Measurements from ENCODE around the gene ING3. TPM values are rescaled to one million over a fixed set of nuclear protein-coding genes. Genes with fewer than 3 reads are reported as not detected.
A peak's percentile ranks its signal among the peaks of the same experiment; 100 is the strongest.

ING3 gene
- total and polyA plus RNA-seq, 2 donors (not counting 3 experiments of a cell fraction or from before 2014, with no cell fraction given): 8.7 to 19.6 TPM

DNA sequence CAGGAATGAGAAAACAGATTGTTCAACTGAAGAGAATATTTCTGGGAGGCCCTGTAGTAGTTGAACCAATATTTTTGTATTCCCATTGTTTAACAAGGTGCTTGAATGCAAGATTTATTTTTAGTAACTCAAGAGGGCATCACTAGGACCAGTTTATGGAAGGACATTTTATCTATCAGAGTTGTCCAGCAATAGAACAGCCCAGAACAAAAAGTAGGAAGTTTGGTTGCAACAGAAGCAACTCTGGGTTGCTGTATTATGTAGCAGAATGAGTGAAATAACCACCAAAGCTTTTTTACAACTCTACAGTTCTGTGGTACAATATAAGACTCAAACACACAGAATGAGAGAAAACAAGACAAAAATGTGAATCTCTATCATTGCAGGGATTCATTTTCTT is 72.6 kb downstream of the ING3 start:
- CTCF ChIA-PET: no interaction called here
- no peaks in the 10 kb centered on the region for H3K9me1 ChIP-seq (replicated peaks; ENCODE audit: control insufficient read depth, extremely low read depth, insufficient read depth, low read length)
- peaks cover 23% of the 10 kb centered on the region for H3K4me1 ChIP-seq (ENCODE audit: control insufficient read depth, extremely low read depth, insufficient read depth, low read length)
- H3K4me3 ChIP-seq (replicated peaks in 1 of 3; ENCODE audit: insufficient read depth in 1 of 3, low read depth in 1 of 3, low read length in 3 of 3): no peak overlapping the region
- POLR2A ChIA-PET: no interaction called here
- H3K9ac ChIP-seq (replicated peaks; ENCODE audit: extremely low read depth, insufficient read depth, low read length): no peak overlapping the region
- no peaks in the 10 kb centered on the region for H3K79me2 ChIP-seq (ENCODE audit: control insufficient read depth, insufficient read depth, low read length)
- H3K36me3 ChIP-seq (ENCODE audit: control insufficient read depth in 2 of 2, extremely low read depth in 1 of 2, insufficient read depth in 2 of 2, low read length in 2 of 2): no peaks in the 10 kb centered on the region
- DNase-seq (ENCODE audit: low read depth, low spot score) (no peak), FAIRE-seq (no peak)
- H3K27me3 ChIP-seq (ENCODE audit: control insufficient read depth in 2 of 2, insufficient read depth in 2 of 2, low read length in 2 of 2): no peaks in the 10 kb centered on the region
- no TSS peak for BruUV-seq (replicated peaks)
- TF ChIP-seq, protein P1, sequence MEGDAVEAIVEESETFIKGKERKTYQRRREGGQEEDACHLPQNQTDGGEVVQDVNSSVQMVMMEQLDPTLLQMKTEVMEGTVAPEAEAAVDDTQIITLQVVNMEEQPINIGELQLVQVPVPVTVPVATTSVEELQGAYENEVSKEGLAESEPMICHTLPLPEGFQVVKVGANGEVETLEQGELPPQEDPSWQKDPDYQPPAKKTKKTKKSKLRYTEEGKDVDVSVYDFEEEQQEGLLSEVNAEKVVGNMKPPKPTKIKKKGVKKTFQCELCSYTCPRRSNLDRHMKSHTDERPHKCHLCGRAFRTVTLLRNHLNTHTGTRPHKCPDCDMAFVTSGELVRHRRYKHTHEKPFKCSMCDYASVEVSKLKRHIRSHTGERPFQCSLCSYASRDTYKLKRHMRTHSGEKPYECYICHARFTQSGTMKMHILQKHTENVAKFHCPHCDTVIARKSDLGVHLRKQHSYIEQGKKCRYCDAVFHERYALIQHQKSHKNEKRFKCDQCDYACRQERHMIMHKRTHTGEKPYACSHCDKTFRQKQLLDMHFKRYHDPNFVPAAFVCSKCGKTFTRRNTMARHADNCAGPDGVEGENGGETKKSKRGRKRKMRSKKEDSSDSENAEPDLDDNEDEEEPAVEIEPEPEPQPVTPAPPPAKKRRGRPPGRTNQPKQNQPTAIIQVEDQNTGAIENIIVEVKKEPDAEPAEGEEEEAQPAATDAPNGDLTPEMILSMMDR (IDR thresholded peaks at IDR 0.05; ENCODE audit: extremely low read depth in 1 of 2, insufficient read depth in 1 of 2, low read depth in 1 of 2, low read length in 2 of 2): no peak
- no peak for TF ChIP-seq JUN (IDR thresholded peaks at IDR 0.05; ENCODE audit: borderline replicate concordance, insufficient read depth, insufficient read length, low read depth)
- no peak for TF ChIP-seq MAX (IDR thresholded peaks at IDR 0.05; ENCODE audit: insufficient read depth, insufficient read length)
- TF ChIP-seq GATA2 (IDR thresholded peaks at IDR 0.05; ENCODE audit: insufficient read depth, insufficient read length, low read depth, low read length): no peak
- no peak for TF ChIP-seq MYC (IDR thresholded peaks at IDR 0.05; ENCODE audit: low read depth, low read length)
- no peak for TF ChIP-seq EZH2 (IDR thresholded peaks at IDR 0.05; ENCODE audit: borderline replicate concordance, low read depth, low read length, severe bottlenecking)
- TF ChIP-seq POLR2AphosphoS5 (IDR thresholded peaks at IDR 0.05; ENCODE audit: insufficient read depth, low read depth, low read length): no peak
- no peak for TF ChIP-seq FOS (IDR thresholded peaks at IDR 0.05; ENCODE audit: borderline replicate concordance, insufficient read depth, low read length)
- TF ChIP-seq POLR2A (IDR thresholded peaks at IDR 0.05; ENCODE audit: low read depth, low read length): no peak
- peak overlapping the region; percentile 66 for H2AFZ ChIP-seq (ENCODE audit: low read depth, low read length)
- dilution Hi-C loops (cut with MboI; ENCODE audit: extremely low pct_ligation_motif_present, low sequenced_read_pairs): no loop called here
- no peaks in the 10 kb centered on the region for H4K20me1 ChIP-seq (replicated peaks; ENCODE audit: control insufficient read depth, extremely low read depth, insufficient read depth, low read length)
- no peak overlapping the region for H3K4me2 ChIP-seq (ENCODE audit: insufficient read depth, low read length)
- intact Hi-C loops (cut with micrococcal nuclease): no loop called here
- H3K9me3 ChIP-seq (replicated peaks; ENCODE audit: control insufficient read depth, insufficient read depth, low read length): no peaks in the 10 kb centered on the region
- H3K27ac ChIP-seq (ENCODE audit: insufficient read depth, low read depth, low read length): no peak overlapping the region
